Endometrial microvascular endothelial cells (primary cell): ENCODE results near the gene CD160. TPM values are rescaled to one million over a fixed set of nuclear protein-coding genes. Genes with fewer than 3 reads are reported as not detected.

Experiments used
- in situ Hi-C: cut with HindIII; loops from 2 replicates; pipeline ENCODE4 v1.10.0; 2017; ENCODE audit warnings: low sequenced_read_pairs, low pct_unique_long_range_greater_than_20kb; ENCODE audit errors: inconsistent ontology term
- total RNA-seq: library from RNA; depleted of rRNA; stranded (reverse); fragments of >200 nt; gene quantifications from one replicate; pipeline ENCODE4 v1.2.3, GENCODE V29; 2015; ENCODE audit errors: inconsistent ontology term

The CD160 gene
- total RNA-seq, 1 donor from 2014 or later, result not detected

- in situ Hi-C loops, result no loop called here
Measured at GRCh38 chr1:145778146-145778540, 58.8 kb downstream of the CD160 start.

- in situ Hi-C loops, result no loop called here
Measured at GRCh38 chr1:145782272-145783099, 63.2 kb downstream of the CD160 start.

GRCh38 chr1:145784409-145784808 is 65.1 kb downstream of the CD160 start:
- in situ Hi-C loops, result no loop called here

- in situ Hi-C loops, result no loop called here
Measured at GRCh38 chr1:145785547-145785946, 66.2 kb downstream of the CD160 start.

GRCh38 chr1:145786271-145786670 is 67.0 kb downstream of the CD160 start:
- in situ Hi-C loops, result no loop called here

- in situ Hi-C loops, result no loop called here
Measured at GRCh38 chr1:145788580-145788979, 69.3 kb downstream of the CD160 start.

Other genes with a start within 250 kb of the CD160 start
- 47.6 TPM for gene GPR89A, start 111.5 kb upstream of the CD160 start, total RNA-seq
- gene PDZK1, start 12.1 kb upstream of the CD160 start, total RNA-seq, result not detected
- 13.0 TPM for gene RNF115, start 104.6 kb downstream of the CD160 start, total RNA-seq
- gene POLR3C, start 104.7 kb downstream of the CD160 start, total RNA-seq, result 30.4 TPM
- 5.4 TPM for gene NUDT17, start 126.1 kb downstream of the CD160 start, total RNA-seq
- 40.0 TPM for gene PIAS3, start 139.6 kb downstream of the CD160 start, total RNA-seq
- gene ANKRD35, start 166.4 kb downstream of the CD160 start, total RNA-seq, result 0.93 TPM
- 5.0 TPM for gene ITGA10, start 190.6 kb downstream of the CD160 start, total RNA-seq
- gene PEX11B, start 199.2 kb downstream of the CD160 start, total RNA-seq, result 39.3 TPM
- gene RBM8A, start 208.0 kb downstream of the CD160 start, total RNA-seq, result 224 TPM
- 46.2 TPM for gene LIX1L, start 238.5 kb downstream of the CD160 start, total RNA-seq
- 0.46 TPM for gene ANKRD34A, start 245.1 kb downstream of the CD160 start, total RNA-seq
- gene POLR3GL, start 245.2 kb downstream of the CD160 start, total RNA-seq, result 11.2 TPM